Tibial artery (tissue), 4 donors: ENCODE results near the gene BFSP2.

Experiments used
- DNase-seq, 2 donors: peaks; one replicate each; pipeline ENCODE4 v3.0.0-alpha.2; 2019
- H3K27ac ChIP-seq, 2 donors: fragments of 200-600 bp; sonication (generic) in 1 of 2; 1 replicate in 1 of 2; 2 replicates in 1 of 2; pipeline ENCODE4 v1.5.1; 2018 to 2019; ENCODE audit warnings: mild to moderate bottlenecking in 1 of 2
- H3K27me3 ChIP-seq, 2 donors: fragments of 200-600 bp; sonication (generic) in 1 of 2; one replicate each; pipeline versions ENCODE4 v1.5.1 to v1.6.0; 2016 to 2019
- H3K36me3 ChIP-seq, 3 donors: fragments of 200-600 bp; sonication (generic) in 2 of 3; one replicate each; pipeline ENCODE4 v1.5.1; 2016 to 2019; ENCODE audit warnings: mild to moderate bottlenecking in 2 of 3
- H3K4me1 ChIP-seq, 4 donors: fragments of 200-600 bp; sonication (generic) in 2 of 4; 1 replicate in 3 of 4; 2 replicates in 1 of 4; pipeline ENCODE4 v1.5.1; 2016 to 2019
- H3K4me3 ChIP-seq, 2 donors: fragments of 200-600 bp; sonication (generic) in 1 of 2; 1 replicate in 1 of 2; 2 replicates in 1 of 2; pipeline ENCODE4 v1.5.1; 2018 to 2019; ENCODE audit warnings: mild to moderate bottlenecking in 2 of 2
- H3K9me3 ChIP-seq, 3 donors: fragments of 200-600 bp; sonication (generic) in 1 of 3; one replicate each; pipeline ENCODE4 v1.5.1; 2016 to 2019
- intact Hi-C: fragments of 100-400 bp; cut with DNase I; formaldehyde crosslinking; loops from one replicate; pipeline ENCODE4 v1.15.0; 2023; ENCODE audit warnings: low total_unique reads
- TF ChIP-seq, protein P1 (sequence below), 2 experiments: fragments of 200-600 bp in 1 of 2; fragments of 450-650 bp in 1 of 2; IDR thresholded peaks; one replicate each; pipeline ENCODE4 v1.5.1; 2017 to 2019; ENCODE audit warnings: antibody characterized with exemption in 2 of 2, mild to moderate bottlenecking in 1 of 2, moderate library complexity in 1 of 2

The BFSP2 gene

DNA sequence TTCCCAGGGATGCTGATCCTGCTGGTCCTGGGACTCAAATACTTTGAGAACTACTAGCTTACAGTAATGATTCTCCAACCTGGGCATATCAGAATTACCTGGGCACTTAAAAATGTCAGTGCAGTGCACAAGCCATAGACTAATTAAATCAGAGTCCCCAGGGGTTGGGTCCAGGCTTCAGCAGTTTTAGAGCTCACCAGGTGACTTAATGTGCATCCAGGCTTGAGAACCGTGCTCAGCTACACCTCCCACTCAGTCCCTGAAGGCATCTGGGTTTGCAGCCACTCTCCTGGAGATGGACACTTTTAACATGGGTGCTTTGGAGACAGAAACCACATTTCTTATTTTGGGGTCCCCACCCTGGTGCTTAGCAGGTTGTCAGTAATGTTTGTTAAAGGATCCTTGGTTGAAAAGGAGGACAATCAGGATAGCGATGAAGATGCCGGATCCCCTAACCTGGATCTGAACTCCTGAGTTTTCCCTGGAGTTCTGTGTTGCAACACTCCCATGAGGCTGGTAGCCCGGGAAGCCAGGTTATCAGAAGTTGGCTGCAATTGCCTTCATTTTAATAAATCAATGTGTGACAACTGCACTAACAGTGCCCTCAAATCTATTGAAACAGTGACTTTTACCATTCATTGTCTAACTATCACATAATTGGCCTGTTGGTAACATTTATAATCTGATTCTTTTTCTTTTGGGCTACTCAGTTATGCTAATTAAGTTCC is 48.1 kb downstream of the BFSP2 start:
- Histone ChIP-seq H3K27ac (no peak overlapping the region), H3K4me3 (no peak overlapping the region), H3K27me3 (no peaks in the 10 kb centered on the region), H3K4me1 (no peaks in the 10 kb centered on the region), H3K36me3 (no peaks in the 10 kb centered on the region), H3K9me3 (no peaks in the 10 kb centered on the region)
- intact Hi-C loops, result no loop called here
- TF ChIP-seq, protein P1, sequence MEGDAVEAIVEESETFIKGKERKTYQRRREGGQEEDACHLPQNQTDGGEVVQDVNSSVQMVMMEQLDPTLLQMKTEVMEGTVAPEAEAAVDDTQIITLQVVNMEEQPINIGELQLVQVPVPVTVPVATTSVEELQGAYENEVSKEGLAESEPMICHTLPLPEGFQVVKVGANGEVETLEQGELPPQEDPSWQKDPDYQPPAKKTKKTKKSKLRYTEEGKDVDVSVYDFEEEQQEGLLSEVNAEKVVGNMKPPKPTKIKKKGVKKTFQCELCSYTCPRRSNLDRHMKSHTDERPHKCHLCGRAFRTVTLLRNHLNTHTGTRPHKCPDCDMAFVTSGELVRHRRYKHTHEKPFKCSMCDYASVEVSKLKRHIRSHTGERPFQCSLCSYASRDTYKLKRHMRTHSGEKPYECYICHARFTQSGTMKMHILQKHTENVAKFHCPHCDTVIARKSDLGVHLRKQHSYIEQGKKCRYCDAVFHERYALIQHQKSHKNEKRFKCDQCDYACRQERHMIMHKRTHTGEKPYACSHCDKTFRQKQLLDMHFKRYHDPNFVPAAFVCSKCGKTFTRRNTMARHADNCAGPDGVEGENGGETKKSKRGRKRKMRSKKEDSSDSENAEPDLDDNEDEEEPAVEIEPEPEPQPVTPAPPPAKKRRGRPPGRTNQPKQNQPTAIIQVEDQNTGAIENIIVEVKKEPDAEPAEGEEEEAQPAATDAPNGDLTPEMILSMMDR (IDR thresholded peaks at IDR 0.05), result no peak
- DNase-seq, result no peak

DNA sequence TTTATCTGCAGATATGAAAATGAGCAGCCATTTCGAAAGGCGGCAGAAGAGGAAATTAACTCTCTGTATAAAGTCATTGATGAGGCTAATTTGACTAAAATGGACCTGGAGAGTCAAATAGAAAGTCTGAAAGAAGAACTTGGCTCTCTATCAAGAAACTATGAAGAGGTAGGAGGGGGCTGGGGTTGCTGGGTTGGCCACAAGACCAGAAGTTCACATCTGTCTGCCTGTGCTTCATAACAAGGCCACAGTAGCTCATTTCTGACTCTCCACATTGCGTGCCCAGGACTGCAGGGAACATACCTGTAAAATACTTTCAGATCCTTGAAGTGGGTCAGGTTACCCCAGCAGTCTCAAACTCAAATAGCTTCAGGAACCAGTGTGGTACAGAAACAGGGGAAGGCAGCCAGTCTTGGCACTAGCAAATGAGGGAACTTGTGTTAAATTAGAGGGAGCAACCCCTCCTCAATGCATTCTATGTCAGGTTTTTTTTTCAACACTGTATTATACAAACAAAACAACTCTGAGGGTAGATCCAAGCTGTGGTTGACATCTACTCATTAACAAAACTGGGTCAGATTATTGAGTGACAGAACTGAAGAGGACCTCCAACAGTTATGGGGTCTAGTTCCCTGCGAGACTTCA is 48.7 kb downstream of the BFSP2 start:
- no peaks in the 10 kb centered on the region for H3K4me1 ChIP-seq

DNA sequence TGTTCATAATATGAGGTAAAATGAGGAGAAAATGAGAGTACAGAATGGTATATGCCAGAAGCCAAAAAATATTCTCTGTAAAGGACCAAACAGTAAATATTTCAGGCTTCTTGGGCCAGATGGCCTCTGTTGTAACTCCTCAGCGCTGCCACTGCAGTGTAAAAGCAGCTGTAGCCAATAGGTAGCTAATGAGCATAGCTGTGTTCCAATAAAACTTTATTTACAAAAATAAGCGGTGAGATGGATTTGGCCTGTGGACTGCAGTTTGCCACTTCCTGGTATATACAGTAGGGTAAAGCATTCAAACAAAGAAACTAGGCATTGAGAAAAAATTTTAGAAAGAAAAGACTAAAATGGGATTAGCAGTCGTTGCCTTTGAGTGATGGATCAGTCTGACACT is 51.5 kb downstream of the BFSP2 start:
- H3K4me3 ChIP-seq, result no peak overlapping the region
- no peaks in the 10 kb centered on the region for H3K27me3 ChIP-seq
- TF ChIP-seq, protein P1 (IDR thresholded peaks at IDR 0.05), result no peak
- H3K9me3 ChIP-seq, result no peaks in the 10 kb centered on the region
- no peaks in the 10 kb centered on the region for H3K36me3 ChIP-seq
- no peaks in the 10 kb centered on the region for H3K4me1 ChIP-seq
- H3K27ac ChIP-seq, result no peak overlapping the region
- DNase-seq, result no peak
- intact Hi-C loops, result no loop called here

More for the DNA sequence above, 48.7 kb downstream of the BFSP2 start:
- TF ChIP-seq, protein P1 (IDR thresholded peaks at IDR 0.05), result no peak
- H3K9me3 ChIP-seq, result no peaks in the 10 kb centered on the region
- intact Hi-C loops, result no loop called here
- H3K36me3 ChIP-seq, result no peaks in the 10 kb centered on the region
- H3K4me3 ChIP-seq, result no peak overlapping the region
- H3K27ac ChIP-seq, result no peak overlapping the region
- no peak for DNase-seq
- no peaks in the 10 kb centered on the region for H3K27me3 ChIP-seq

DNA sequence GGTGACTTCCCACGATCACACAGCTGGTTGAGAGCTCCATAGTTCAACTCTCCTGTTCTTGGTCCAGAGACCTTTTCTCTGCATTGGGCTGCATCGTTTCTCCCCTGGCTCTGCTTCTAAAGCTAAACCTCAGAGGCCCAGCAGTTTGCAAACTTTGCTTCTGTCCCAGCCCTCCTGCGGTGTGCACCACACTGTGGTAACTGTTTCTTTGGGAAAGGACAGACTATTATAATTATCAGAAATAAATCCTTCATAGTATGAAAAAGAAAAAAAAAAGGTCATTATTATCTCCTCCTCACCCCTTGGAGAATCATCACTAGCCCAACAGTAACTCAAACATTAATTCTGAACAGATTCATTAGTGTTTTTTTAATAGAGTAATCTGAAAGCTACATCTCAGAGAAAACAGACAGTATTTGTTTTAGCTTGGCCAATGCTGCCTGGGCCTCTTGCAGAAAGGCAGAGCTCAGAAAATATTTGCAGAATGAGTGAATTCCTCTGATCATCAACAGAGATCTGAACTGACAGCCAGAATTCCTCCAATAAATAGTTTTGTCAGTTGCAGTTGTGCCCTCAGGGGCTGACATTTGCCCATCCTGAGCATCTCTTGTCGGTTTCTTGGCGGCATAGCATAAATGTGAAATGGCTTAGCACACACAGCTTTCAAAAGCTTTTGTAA is 52.9 kb downstream of the BFSP2 start:
- Histone ChIP-seq H3K27me3 (no peaks in the 10 kb centered on the region), H3K4me3 (no peak overlapping the region), H3K4me1 (no peaks in the 10 kb centered on the region), H3K36me3 (no peaks in the 10 kb centered on the region), H3K27ac (no peak overlapping the region), H3K9me3 (no peaks in the 10 kb centered on the region)
- DNase-seq, result no peak
- TF ChIP-seq, protein P1 (IDR thresholded peaks at IDR 0.05), result no peak
- intact Hi-C loops, result no loop called here

DNA sequence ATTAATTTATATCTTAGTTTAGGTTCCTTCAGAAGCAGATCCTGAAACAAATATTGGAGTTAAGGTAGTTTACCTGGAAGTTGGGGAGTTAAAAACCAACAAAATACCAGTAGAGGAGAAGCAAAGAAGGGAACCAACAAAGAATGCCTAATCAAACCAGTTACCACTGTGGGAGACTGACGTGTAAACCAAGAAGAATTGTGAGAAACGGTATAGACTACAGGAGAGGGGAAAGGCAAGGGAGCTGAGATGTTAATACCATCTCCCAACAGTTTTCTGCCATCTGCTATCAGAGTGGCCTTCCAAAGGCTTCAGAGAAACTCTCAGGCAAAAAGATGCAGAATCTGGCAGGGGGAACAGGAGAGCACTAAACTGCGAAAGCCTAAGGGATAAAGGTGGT is 53.5 kb downstream of the BFSP2 start:
- intact Hi-C loops, result no loop called here
- TF ChIP-seq, protein P1 (IDR thresholded peaks at IDR 0.05), result no peak

More for the DNA sequence above, 53.5 kb downstream of the BFSP2 start:
- no peaks in the 10 kb centered on the region for H3K36me3 ChIP-seq
- H3K9me3 ChIP-seq, result no peaks in the 10 kb centered on the region
- no peaks in the 10 kb centered on the region for H3K4me1 ChIP-seq
- no peak overlapping the region for H3K27ac ChIP-seq
- no peaks in the 10 kb centered on the region for H3K27me3 ChIP-seq
- no peak for DNase-seq
- no peak overlapping the region for H3K4me3 ChIP-seq
